Panc1 (cell line): ENCODE measurements around the gene C22orf39.

Experiments
- CTCF ChIP-seq: fragments of 450-650 bp; IDR thresholded peaks from 2 replicates; pipeline ENCODE4 v1.5.1; 2017; ENCODE audit warnings: mild to moderate bottlenecking
- POLR2AphosphoS5 ChIP-seq: IDR thresholded peaks from 2 replicates; pipeline ENCODE4 v1.6.1; 2012; ENCODE audit warnings: mild to moderate bottlenecking, low read depth, low read length, moderate library complexity
- SIN3A ChIP-seq: IDR thresholded peaks from 2 replicates; pipeline ENCODE4 v1.6.1; 2012; ENCODE audit warnings: low read depth, mild to moderate bottlenecking, low read length, moderate library complexity, borderline replicate concordance; ENCODE audit not compliant: insufficient read depth
- TCF7L2 ChIP-seq: IDR thresholded peaks from 2 replicates; pipeline ENCODE4 v1.6.1; 2011; ENCODE audit warnings: mild to moderate bottlenecking, low read depth, low read length, inconsistent platforms
- TF ChIP-seq, protein P1 (sequence below), 2 experiments: IDR thresholded peaks; 2 replicates each; pipeline ENCODE4 v1.6.1; 2011 to 2012; ENCODE audit warnings: low read depth in 2 of 2, control low read depth in 1 of 2, low read length in 1 of 2, mild to moderate bottlenecking in 1 of 2, moderate library complexity in 1 of 2; ENCODE audit not compliant: insufficient read depth in 1 of 2

GRCh38 chr22:19412923-19413322 lies 34.6 kb downstream of the C22orf39 start:
- TF ChIP-seq CTCF (no peak), POLR2AphosphoS5 (no peak), SIN3A (no peak), TCF7L2 (no peak)
- TF ChIP-seq, protein P1, sequence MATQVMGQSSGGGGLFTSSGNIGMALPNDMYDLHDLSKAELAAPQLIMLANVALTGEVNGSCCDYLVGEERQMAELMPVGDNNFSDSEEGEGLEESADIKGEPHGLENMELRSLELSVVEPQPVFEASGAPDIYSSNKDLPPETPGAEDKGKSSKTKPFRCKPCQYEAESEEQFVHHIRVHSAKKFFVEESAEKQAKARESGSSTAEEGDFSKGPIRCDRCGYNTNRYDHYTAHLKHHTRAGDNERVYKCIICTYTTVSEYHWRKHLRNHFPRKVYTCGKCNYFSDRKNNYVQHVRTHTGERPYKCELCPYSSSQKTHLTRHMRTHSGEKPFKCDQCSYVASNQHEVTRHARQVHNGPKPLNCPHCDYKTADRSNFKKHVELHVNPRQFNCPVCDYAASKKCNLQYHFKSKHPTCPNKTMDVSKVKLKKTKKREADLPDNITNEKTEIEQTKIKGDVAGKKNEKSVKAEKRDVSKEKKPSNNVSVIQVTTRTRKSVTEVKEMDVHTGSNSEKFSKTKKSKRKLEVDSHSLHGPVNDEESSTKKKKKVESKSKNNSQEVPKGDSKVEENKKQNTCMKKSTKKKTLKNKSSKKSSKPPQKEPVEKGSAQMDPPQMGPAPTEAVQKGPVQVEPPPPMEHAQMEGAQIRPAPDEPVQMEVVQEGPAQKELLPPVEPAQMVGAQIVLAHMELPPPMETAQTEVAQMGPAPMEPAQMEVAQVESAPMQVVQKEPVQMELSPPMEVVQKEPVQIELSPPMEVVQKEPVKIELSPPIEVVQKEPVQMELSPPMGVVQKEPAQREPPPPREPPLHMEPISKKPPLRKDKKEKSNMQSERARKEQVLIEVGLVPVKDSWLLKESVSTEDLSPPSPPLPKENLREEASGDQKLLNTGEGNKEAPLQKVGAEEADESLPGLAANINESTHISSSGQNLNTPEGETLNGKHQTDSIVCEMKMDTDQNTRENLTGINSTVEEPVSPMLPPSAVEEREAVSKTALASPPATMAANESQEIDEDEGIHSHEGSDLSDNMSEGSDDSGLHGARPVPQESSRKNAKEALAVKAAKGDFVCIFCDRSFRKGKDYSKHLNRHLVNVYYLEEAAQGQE (IDR thresholded peaks at IDR 0.05; ENCODE audit: insufficient read depth in 1 of 2, low read depth in 2 of 2, low read length in 1 of 2): no peak
